ENCODE results near the gene EXOG. TPM values are rescaled to one million over a fixed set of nuclear protein-coding genes. Genes with fewer than 3 reads are reported as not detected.
A peak's percentile ranks its signal among the peaks of the same experiment; 100 is the strongest.

EXOG gene
- total and polyA plus RNA-seq, 2 of the 13 experiments (the other 11 are each of a cell fraction or from before 2014, with no cell fraction given) = 5.5 to 9.5 TPM

DNA sequence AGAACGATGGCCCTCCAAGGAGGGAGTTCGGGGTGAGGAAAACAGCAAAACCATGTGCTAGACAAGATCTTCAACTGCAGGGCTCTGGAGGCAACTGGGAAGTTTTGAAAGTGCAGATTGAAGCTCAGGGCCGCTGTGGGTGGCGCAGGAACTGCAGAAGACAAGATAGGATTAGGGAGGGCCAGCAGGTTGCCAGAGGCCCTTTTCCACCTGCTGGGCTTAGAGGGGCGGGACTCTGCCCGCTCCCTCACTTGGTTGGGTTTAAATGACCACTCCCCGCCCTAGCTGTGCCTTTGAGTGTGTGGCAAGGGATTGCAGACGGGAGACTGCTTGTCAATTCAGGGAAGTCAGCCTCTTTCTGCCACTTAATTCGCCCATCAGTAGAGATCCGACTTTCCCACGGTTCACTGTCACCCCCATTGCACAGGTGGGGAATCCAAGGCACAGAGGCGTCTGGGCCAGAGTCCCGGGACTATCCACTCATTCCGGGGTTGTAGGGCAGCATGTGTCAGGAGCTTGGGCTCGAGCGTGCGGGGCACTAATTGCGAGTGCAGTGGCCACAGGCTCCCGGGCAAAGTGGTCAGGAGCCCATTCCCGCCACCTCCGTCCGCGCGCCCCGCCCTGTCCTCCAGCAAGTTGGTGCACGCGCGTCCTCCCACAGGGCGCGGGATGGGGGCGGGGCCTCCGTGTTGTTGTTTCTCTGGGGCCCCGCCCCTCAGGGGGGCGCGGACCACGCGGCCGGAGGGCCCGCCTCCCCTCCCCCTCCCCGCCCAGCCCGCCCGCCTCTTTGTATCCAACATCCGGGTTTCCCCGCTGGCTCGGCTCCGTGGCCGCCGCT lies 42.8 kb upstream of the EXOG start, which contains the start of gene ACVR2B (continued):
- TF ChIP-seq, protein P1, sequence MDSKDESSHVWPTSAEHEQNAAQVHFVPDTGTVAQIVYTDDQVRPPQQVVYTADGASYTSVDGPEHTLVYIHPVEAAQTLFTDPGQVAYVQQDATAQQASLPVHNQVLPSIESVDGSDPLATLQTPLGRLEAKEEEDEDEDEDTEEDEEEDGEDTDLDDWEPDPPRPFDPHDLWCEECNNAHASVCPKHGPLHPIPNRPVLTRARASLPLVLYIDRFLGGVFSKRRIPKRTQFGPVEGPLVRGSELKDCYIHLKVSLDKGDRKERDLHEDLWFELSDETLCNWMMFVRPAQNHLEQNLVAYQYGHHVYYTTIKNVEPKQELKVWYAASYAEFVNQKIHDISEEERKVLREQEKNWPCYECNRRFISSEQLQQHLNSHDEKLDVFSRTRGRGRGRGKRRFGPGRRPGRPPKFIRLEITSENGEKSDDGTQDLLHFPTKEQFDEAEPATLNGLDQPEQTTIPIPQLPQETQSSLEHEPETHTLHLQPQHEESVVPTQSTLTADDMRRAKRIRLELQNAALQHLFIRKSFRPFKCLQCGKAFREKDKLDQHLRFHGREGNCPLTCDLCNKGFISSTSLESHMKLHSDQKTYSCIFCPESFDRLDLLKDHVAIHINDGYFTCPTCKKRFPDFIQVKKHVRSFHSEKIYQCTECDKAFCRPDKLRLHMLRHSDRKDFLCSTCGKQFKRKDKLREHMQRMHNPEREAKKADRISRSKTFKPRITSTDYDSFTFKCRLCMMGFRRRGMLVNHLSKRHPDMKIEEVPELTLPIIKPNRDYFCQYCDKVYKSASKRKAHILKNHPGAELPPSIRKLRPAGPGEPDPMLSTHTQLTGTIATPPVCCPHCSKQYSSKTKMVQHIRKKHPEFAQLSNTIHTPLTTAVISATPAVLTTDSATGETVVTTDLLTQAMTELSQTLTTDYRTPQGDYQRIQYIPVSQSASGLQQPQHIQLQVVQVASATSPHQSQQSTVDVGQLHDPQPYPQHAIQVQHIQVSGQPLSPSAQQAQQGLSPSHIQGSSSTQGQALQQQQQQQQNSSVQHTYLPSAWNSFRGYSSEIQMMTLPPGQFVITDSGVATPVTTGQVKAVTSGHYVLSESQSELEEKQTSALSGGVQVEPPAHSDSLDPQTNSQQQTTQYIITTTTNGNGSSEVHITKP (CRISPR knock-in tag; IDR thresholded peaks at IDR 0.05; ENCODE audit: low read depth) = peak; percentile 45; the same call in 1 of the 2 replicates
- peak; percentile 81; the same call in 1 of the 2 replicates for TF ChIP-seq FOXK1 (CRISPR knock-in tag; IDR thresholded peaks at IDR 0.05; ENCODE audit: borderline replicate concordance, low read depth)
- no peak for TF ChIP-seq DNMT1 (CRISPR knock-in tag; IDR thresholded peaks at IDR 0.05)
- TF ChIP-seq RBM22 (optimal IDR thresholded peaks at IDR 0.05; ENCODE audit: low read length) = peak; percentile 69
- peak; percentile 51; the same call in 1 of the 2 replicates for TF ChIP-seq ZMYM3 (CRISPR knock-in tag; IDR thresholded peaks at IDR 0.05)
- no peak for TF ChIP-seq ATAD3A (CRISPR knock-in tag; IDR thresholded peaks at IDR 0.05)
- peak; percentile 86 for TF ChIP-seq ZNF629 (CRISPR knock-in tag; conservative IDR thresholded peaks at IDR 0.05)
- TF ChIP-seq ZMAT3 (CRISPR knock-in tag; conservative IDR thresholded peaks at IDR 0.05) = no peak; the same call in 1 of the 2 replicates
- no peak for TF ChIP-seq ZSCAN20 (CRISPR knock-in tag; IDR thresholded peaks at IDR 0.05; ENCODE audit: borderline replicate concordance)
- TF ChIP-seq GLI4 (CRISPR knock-in tag; IDR thresholded peaks at IDR 0.05; ENCODE audit: borderline replicate concordance) = no peak
- TF ChIP-seq CBX2 (IDR thresholded peaks at IDR 0.05; ENCODE audit: low read depth, low read length) = no peak
- no peak for TF ChIP-seq CBX2 (CRISPR knock-in tag; IDR thresholded peaks at IDR 0.05; ENCODE audit: low read depth)
- TF ChIP-seq, protein P2, sequence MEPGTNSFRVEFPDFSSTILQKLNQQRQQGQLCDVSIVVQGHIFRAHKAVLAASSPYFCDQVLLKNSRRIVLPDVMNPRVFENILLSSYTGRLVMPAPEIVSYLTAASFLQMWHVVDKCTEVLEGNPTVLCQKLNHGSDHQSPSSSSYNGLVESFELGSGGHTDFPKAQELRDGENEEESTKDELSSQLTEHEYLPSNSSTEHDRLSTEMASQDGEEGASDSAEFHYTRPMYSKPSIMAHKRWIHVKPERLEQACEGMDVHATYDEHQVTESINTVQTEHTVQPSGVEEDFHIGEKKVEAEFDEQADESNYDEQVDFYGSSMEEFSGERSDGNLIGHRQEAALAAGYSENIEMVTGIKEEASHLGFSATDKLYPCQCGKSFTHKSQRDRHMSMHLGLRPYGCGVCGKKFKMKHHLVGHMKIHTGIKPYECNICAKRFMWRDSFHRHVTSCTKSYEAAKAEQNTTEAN (CRISPR knock-in tag; conservative IDR thresholded peaks at IDR 0.05) = no peak
- TF ChIP-seq THAP11 (CRISPR knock-in tag; IDR thresholded peaks at IDR 0.05) = 0 out of 2 replicates have a peak, but pooled peaks have one; percentile 11
- TF ChIP-seq, protein P3, sequence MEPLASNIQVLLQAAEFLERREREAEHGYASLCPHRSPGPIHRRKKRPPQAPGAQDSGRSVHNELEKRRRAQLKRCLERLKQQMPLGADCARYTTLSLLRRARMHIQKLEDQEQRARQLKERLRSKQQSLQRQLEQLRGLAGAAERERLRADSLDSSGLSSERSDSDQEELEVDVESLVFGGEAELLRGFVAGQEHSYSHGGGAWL (CRISPR knock-in tag; IDR thresholded peaks at IDR 0.05) = peak; percentile 31; the same call in 1 of the 2 replicates
- TF ChIP-seq CHCHD3 (CRISPR knock-in tag; IDR thresholded peaks at IDR 0.05) = 0 out of 2 replicates have a peak, but pooled peaks have one; percentile 47
- peak; percentile 7 for TF ChIP-seq HNRNPLL (IDR thresholded peaks at IDR 0.05; ENCODE audit: low read depth, low read length, poor library complexity, severe bottlenecking)
- peak; percentile 56; the same call in 1 of the 2 replicates for TF ChIP-seq GABPB1 (CRISPR knock-in tag; IDR thresholded peaks at IDR 0.05)
- no peak for TF ChIP-seq RARG (CRISPR knock-in tag; IDR thresholded peaks at IDR 0.05; ENCODE audit: low read depth)
- TF ChIP-seq EP300 (IDR thresholded peaks at IDR 0.05; ENCODE audit: low read depth in 2 of 2, low read length in 2 of 2) = no peak
- no peak for TF ChIP-seq EP300 (CRISPR knock-in tag; IDR thresholded peaks at IDR 0.05; ENCODE audit: borderline replicate concordance)
- TF ChIP-seq AGO1 (IDR thresholded peaks at IDR 0.05; ENCODE audit: low read depth, low read length, poor library complexity, severe bottlenecking) = peak; percentile 78
- TF ChIP-seq, protein P4, sequence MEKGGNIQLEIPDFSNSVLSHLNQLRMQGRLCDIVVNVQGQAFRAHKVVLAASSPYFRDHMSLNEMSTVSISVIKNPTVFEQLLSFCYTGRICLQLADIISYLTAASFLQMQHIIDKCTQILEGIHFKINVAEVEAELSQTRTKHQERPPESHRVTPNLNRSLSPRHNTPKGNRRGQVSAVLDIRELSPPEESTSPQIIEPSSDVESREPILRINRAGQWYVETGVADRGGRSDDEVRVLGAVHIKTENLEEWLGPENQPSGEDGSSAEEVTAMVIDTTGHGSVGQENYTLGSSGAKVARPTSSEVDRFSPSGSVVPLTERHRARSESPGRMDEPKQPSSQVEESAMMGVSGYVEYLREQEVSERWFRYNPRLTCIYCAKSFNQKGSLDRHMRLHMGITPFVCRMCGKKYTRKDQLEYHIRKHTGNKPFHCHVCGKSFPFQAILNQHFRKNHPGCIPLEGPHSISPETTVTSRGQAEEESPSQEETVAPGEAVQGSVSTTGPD (CRISPR knock-in tag; IDR thresholded peaks at IDR 0.05) = no peak
